GM12878 (cell line): ENCODE measurements around the gene OR8G5. TPM values are rescaled to one million over a fixed set of nuclear protein-coding genes. Genes with fewer than 3 reads are reported as not detected.

ENCODE experiments used
- ATAC-seq: fragments of 200-7000 bp; cut with Tn5 transposase; 3 replicates; pipeline ENCODE4 v1.9.1; 2020; ENCODE audit warnings: mild to moderate bottlenecking, moderate library complexity
- BruUV-seq: library from RNA; stranded (reverse); fragments of 400-500 nt; replicated peaks from 2 replicates; lab custom pipeline; 2021; lab: Mats Ljungman, UMichigan
- CTCF ChIA-PET: fragments of 300-600 bp; sonication (Branson Sonifier 250); formaldehyde crosslinking; extraction: SDS; loops from one replicate; lab custom pipeline; 2021; ENCODE audit warnings: inconsistent platforms; lab: Yijun Ruan, JAX
- POLR2A ChIA-PET: fragments of 350-600 bp; formaldehyde crosslinking; extraction: SDS; loops from one replicate; lab custom pipeline; 2021; ENCODE audit warnings: inconsistent platforms; lab: Charles Lee
- RAD21 ChIA-PET: fragments of 300-600 bp; sonication (Branson Sonifier 250); formaldehyde crosslinking; loops from one replicate; lab custom pipeline; 2023; ENCODE audit warnings: antibody characterized with exemption; ENCODE audit not compliant: unreplicated experiment; lab: Charles Lee
- SMC1A ChIA-PET: fragments of 300-600 bp; sonication (Branson Sonifier 250); formaldehyde crosslinking; loops from one replicate; lab custom pipeline; 2023; ENCODE audit not compliant: unreplicated experiment, uncharacterized antibody; lab: Charles Lee
- DNase-seq: peaks from one replicate; pipeline ENCODE4 v3.0.0-alpha.2; 2011; ENCODE audit warnings: low read depth, low spot score
- FAIRE-seq: peaks from 3 replicates; lab custom pipeline; 2011; peaks lifted over from hg19 to GRCh38; lab: Jason Lieb, UNC
- H2AFZ ChIP-seq: 2 replicates; pipeline ENCODE4 v1.6.0; 2011; ENCODE audit warnings: low read depth, low read length, control low read depth; ENCODE audit not compliant: control insufficient read depth
- H3K27ac ChIP-seq: 2 replicates; pipeline ENCODE4 v1.5.1; 2011; ENCODE audit warnings: control low read depth; ENCODE audit not compliant: control insufficient read depth, insufficient read depth
- H3K27me3 ChIP-seq, 2 experiments: replicated peaks in 1 of 2; 2 replicates each; pipeline versions ENCODE4 v1.6.0 to v1.6.1; 2011; ENCODE audit warnings: low read length in 1 of 2; ENCODE audit not compliant: control insufficient read depth in 2 of 2, insufficient read depth in 2 of 2
- H3K36me3 ChIP-seq, 2 experiments: 2 replicates each; pipeline ENCODE4 v1.5.1; 2011; ENCODE audit warnings: low read length in 1 of 2; ENCODE audit not compliant: control insufficient read depth in 2 of 2, insufficient read depth in 2 of 2
- H3K4me1 ChIP-seq: 2 replicates; pipeline ENCODE4 v1.6.1; 2011; ENCODE audit warnings: mild to moderate bottlenecking, low read length, moderate library complexity, mixed read lengths; ENCODE audit not compliant: control insufficient read depth, insufficient read depth
- H3K4me2 ChIP-seq: 2 replicates; pipeline ENCODE4 v1.6.0; 2011; ENCODE audit warnings: control low read depth; ENCODE audit not compliant: control insufficient read depth, insufficient read depth
- H3K4me3 ChIP-seq: fragments of 200-600 bp; sonication (generic); 2 replicates; pipeline ENCODE4 v1.5.1; 2016
- H3K79me2 ChIP-seq: 2 replicates; pipeline ENCODE4 v1.6.0; 2011; ENCODE audit warnings: low read length; ENCODE audit not compliant: control insufficient read depth, insufficient read depth
- H3K9ac ChIP-seq: 2 replicates; pipeline ENCODE4 v1.8.0; 2011; ENCODE audit warnings: low read length, control low read depth, mixed read lengths; ENCODE audit not compliant: control insufficient read depth, insufficient read depth
- H3K9me3 ChIP-seq: replicated peaks from 3 replicates; pipeline ENCODE4 v1.5.1; 2011; ENCODE audit warnings: mild to moderate bottlenecking, low read length; ENCODE audit not compliant: control insufficient read depth, insufficient read depth
- H4K20me1 ChIP-seq: 2 replicates; pipeline ENCODE4 v1.6.0; 2011; ENCODE audit not compliant: control insufficient read depth, insufficient read depth
- ATF7 ChIP-seq: fragments of 450-650 bp; IDR thresholded peaks from 2 replicates; pipeline ENCODE4 v1.6.1; 2016; ENCODE audit warnings: low read depth, mild to moderate bottlenecking
- CHD1 ChIP-seq: IDR thresholded peaks from 2 replicates; pipeline ENCODE4 v1.6.1; 2012; ENCODE audit warnings: low read depth, low read length, improper control_type of control experiment
- CHD2 ChIP-seq: IDR thresholded peaks from 2 replicates; pipeline ENCODE4 v1.6.1; 2011; ENCODE audit warnings: low read depth, low read length, improper control_type of control experiment, borderline replicate concordance
- CHD4 ChIP-seq: fragments of 200-600 bp; sonication (generic); IDR thresholded peaks from 2 replicates; pipeline ENCODE4 v1.6.1; 2016; ENCODE audit warnings: mild to moderate bottlenecking
- HDAC2 ChIP-seq: fragments of 200-600 bp; sonication (generic); IDR thresholded peaks from 2 replicates; pipeline ENCODE4 v1.6.1; 2017
- MTA3 ChIP-seq: IDR thresholded peaks from 2 replicates; pipeline ENCODE4 v1.6.1; 2012; ENCODE audit warnings: low read length, inconsistent platforms, borderline replicate concordance
- MYC ChIP-seq: IDR thresholded peaks from 2 replicates; pipeline ENCODE4 v1.6.1; 2011; ENCODE audit warnings: mild to moderate bottlenecking, low read length, moderate library complexity, inconsistent platforms; ENCODE audit not compliant: insufficient read depth, insufficient replicate concordance, insufficient read length, severe bottlenecking
- STAT3 ChIP-seq: IDR thresholded peaks from 2 replicates; pipeline ENCODE4 v1.6.1; 2011; ENCODE audit warnings: low read depth, low read length, improper control_type of control experiment
- ZBED1 ChIP-seq: IDR thresholded peaks from 2 replicates; pipeline ENCODE4 v1.6.1; 2016; ENCODE audit warnings: borderline replicate concordance
- WGBS: methylation state at CpG from one replicate; pipeline ENCODE4 v1.1.6; 2016; ENCODE audit warnings: low lambda C conversion rate; ENCODE audit not compliant: insufficient replicate concordance, insufficient coverage; ENCODE audit errors: missing lambda C conversion rate; 5-methylcytosine and 5-hydroxymethylcytosine counted together
- in situ Hi-C: fragments of 300-500 bp; cut with MboI; formaldehyde crosslinking; loops from 9 replicates; pipeline ENCODE4 v1.14.3; 2018; ENCODE audit warnings: mixed read lengths
- intact Hi-C: fragments of 100-400 bp; cut with micrococcal nuclease; formaldehyde crosslinking; loops from one replicate; pipeline ENCODE4 v1.14.2; 2022; ENCODE audit not compliant: unreplicated experiment
- polyA plus RNA-seq, 11 experiments: library from polyadenylated mRNA; depleted of rRNA in 4 of 11; unstranded in 6 of 11; stranded (reverse) in 5 of 11; fragments of >200 nt; fragmentation: Nextera tagmentation in 4 of 11; fragmentation: Illumina TruSeq in 1 of 11; extraction: Ambion mirVana in 4 of 11; extraction: Trizol in 1 of 11; gene quantifications; 1 replicate in 1 of 11; 2 replicates in 10 of 11; pipeline versions ENCODE4 v1.2.1 to v1.2.3, GENCODE V29; 2011 to 2016; ENCODE audit warnings: inconsistent platforms in 2 of 11, missing spikeins in 2 of 11, low read depth in 1 of 11
- total RNA-seq, 4 experiments: library from RNA; depleted of rRNA in 3 of 4; stranded (reverse); fragments of >200 nt in 3 of 4; fragmentation: Illumina TruSeq in 1 of 4; extraction: Trizol in 1 of 4; gene quantifications; 2 replicates each; pipeline versions ENCODE4 v1.2.1 to v1.2.3, GENCODE V29; 2013 to 2021
- TF ChIP-seq, protein P1 (sequence below): fragments of 450-650 bp; formaldehyde crosslinking; IDR thresholded peaks from 2 replicates; pipeline ENCODE4 v1.4.0; 2020; ENCODE audit warnings: mild to moderate bottlenecking, moderate library complexity
- TF ChIP-seq, protein P2 (sequence below): fragments of 450-650 bp; IDR thresholded peaks from 2 replicates; pipeline ENCODE4 v1.6.1; 2018; ENCODE audit warnings: mild to moderate bottlenecking, low read depth, moderate library complexity; ENCODE audit not compliant: partially characterized antibody
- TF ChIP-seq, protein P3 (sequence below): IDR thresholded peaks from 2 replicates; pipeline ENCODE4 v1.6.1; 2011; ENCODE audit warnings: borderline replicate concordance, low read depth, mild to moderate bottlenecking, moderate library complexity, mixed read lengths, low read length; ENCODE audit not compliant: insufficient read depth; ENCODE audit errors: extremely low read length
- TF ChIP-seq, protein P4 (sequence below): fragments of 450-650 bp; IDR thresholded peaks from 2 replicates; pipeline ENCODE4 v1.6.1; 2017; ENCODE audit warnings: antibody characterized with exemption, mild to moderate bottlenecking, moderate library complexity

The OR8G5 gene
- total and polyA plus RNA-seq, 10 of the 15 experiments (the other 5 are each of a cell fraction or from before 2014, with no cell fraction given) = not detected

DNA sequence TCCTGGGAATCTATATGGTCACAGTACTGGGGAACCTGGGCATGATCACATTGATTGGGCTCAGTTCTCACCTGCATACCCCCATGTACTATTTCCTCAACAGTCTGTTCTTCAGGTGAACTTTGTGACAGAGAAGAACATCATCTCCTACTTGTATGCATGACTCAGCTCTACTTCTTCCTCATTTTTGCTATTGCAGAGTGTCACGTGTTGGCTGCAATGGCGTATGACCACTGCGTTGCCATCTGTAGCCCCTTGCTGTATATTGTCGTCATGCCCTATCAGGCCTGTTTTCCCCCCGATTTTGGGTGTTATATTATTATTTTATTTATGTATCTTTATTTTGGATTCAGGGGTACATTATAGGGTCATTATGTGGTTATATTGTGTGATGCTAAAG is 17.7 kb upstream of the OR8G5 start:
- FAIRE-seq = no peak
- no peaks in the 10 kb centered on the region for H4K20me1 ChIP-seq
- no peak overlapping the region for H3K9ac ChIP-seq
- POLR2A ChIA-PET = no interaction called here
- 10% methylated on average over 5 of the region's 5 CpGs for WGBS
- no peaks in the 10 kb centered on the region for H3K27me3 ChIP-seq
- no peaks in the 10 kb centered on the region for H3K4me1 ChIP-seq
- H3K79me2 ChIP-seq = no peaks in the 10 kb centered on the region
- no peak overlapping the region for H3K4me3 ChIP-seq
- H3K4me2 ChIP-seq = no peak overlapping the region
- no peak overlapping the region for H3K27ac ChIP-seq
- no peaks in the 10 kb centered on the region for H3K9me3 ChIP-seq
- H3K36me3 ChIP-seq = no peaks in the 10 kb centered on the region
- SMC1A ChIA-PET = no interaction called here
- CTCF ChIA-PET = no interaction called here
- no TSS peak for BruUV-seq
- in situ Hi-C loops (no loop called here), intact Hi-C loops (no loop called here)
- DNase-seq = no peak
- ATAC-seq = no peak
- no peak overlapping the region for H2AFZ ChIP-seq
- RAD21 ChIA-PET = no interaction called here
- TF ChIP-seq CHD1 (no peak), CHD2 (no peak), STAT3 (no peak), MTA3 (no peak), ATF7 (no peak), ZBED1 (no peak), HDAC2 (no peak), MYC (no peak), CHD4 (no peak)
- TF ChIP-seq, protein P1, sequence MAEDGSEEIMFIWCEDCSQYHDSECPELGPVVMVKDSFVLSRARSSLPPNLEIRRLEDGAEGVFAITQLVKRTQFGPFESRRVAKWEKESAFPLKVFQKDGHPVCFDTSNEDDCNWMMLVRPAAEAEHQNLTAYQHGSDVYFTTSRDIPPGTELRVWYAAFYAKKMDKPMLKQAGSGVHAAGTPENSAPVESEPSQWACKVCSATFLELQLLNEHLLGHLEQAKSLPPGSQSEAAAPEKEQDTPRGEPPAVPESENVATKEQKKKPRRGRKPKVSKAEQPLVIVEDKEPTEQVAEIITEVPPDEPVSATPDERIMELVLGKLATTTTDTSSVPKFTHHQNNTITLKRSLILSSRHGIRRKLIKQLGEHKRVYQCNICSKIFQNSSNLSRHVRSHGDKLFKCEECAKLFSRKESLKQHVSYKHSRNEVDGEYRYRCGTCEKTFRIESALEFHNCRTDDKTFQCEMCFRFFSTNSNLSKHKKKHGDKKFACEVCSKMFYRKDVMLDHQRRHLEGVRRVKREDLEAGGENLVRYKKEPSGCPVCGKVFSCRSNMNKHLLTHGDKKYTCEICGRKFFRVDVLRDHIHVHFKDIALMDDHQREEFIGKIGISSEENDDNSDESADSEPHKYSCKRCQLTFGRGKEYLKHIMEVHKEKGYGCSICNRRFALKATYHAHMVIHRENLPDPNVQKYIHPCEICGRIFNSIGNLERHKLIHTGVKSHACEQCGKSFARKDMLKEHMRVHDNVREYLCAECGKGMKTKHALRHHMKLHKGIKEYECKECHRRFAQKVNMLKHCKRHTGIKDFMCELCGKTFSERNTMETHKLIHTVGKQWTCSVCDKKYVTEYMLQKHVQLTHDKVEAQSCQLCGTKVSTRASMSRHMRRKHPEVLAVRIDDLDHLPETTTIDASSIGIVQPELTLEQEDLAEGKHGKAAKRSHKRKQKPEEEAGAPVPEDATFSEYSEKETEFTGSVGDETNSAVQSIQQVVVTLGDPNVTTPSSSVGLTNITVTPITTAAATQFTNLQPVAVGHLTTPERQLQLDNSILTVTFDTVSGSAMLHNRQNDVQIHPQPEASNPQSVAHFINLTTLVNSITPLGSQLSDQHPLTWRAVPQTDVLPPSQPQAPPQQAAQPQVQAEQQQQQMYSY (CRISPR knock-in tag) = no peak
- TF ChIP-seq, protein P2, sequence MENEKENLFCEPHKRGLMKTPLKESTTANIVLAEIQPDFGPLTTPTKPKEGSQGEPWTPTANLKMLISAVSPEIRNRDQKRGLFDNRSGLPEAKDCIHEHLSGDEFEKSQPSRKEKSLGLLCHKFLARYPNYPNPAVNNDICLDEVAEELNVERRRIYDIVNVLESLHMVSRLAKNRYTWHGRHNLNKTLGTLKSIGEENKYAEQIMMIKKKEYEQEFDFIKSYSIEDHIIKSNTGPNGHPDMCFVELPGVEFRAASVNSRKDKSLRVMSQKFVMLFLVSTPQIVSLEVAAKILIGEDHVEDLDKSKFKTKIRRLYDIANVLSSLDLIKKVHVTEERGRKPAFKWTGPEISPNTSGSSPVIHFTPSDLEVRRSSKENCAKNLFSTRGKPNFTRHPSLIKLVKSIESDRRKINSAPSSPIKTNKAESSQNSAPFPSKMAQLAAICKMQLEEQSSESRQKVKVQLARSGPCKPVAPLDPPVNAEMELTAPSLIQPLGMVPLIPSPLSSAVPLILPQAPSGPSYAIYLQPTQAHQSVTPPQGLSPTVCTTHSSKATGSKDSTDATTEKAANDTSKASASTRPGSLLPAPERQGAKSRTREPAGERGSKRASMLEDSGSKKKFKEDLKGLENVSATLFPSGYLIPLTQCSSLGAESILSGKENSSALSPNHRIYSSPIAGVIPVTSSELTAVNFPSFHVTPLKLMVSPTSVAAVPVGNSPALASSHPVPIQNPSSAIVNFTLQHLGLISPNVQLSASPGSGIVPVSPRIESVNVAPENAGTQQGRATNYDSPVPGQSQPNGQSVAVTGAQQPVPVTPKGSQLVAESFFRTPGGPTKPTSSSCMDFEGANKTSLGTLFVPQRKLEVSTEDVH = no peak
- TF ChIP-seq, protein P3, sequence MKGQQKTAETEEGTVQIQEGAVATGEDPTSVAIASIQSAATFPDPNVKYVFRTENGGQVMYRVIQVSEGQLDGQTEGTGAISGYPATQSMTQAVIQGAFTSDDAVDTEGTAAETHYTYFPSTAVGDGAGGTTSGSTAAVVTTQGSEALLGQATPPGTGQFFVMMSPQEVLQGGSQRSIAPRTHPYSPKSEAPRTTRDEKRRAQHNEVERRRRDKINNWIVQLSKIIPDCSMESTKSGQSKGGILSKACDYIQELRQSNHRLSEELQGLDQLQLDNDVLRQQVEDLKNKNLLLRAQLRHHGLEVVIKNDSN = no peak
- TF ChIP-seq, protein P4, sequence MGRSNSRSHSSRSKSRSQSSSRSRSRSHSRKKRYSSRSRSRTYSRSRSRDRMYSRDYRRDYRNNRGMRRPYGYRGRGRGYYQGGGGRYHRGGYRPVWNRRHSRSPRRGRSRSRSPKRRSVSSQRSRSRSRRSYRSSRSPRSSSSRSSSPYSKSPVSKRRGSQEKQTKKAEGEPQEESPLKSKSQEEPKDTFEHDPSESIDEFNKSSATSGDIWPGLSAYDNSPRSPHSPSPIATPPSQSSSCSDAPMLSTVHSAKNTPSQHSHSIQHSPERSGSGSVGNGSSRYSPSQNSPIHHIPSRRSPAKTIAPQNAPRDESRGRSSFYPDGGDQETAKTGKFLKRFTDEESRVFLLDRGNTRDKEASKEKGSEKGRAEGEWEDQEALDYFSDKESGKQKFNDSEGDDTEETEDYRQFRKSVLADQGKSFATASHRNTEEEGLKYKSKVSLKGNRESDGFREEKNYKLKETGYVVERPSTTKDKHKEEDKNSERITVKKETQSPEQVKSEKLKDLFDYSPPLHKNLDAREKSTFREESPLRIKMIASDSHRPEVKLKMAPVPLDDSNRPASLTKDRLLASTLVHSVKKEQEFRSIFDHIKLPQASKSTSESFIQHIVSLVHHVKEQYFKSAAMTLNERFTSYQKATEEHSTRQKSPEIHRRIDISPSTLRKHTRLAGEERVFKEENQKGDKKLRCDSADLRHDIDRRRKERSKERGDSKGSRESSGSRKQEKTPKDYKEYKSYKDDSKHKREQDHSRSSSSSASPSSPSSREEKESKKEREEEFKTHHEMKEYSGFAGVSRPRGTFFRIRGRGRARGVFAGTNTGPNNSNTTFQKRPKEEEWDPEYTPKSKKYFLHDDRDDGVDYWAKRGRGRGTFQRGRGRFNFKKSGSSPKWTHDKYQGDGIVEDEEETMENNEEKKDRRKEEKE = no peak
